ENCODE measurements around the gene RUNX2. TPM values are rescaled to one million over a fixed set of nuclear protein-coding genes. Genes with fewer than 3 reads are reported as not detected.

RUNX2 gene
- total and polyA plus RNA-seq, 9 of the 15 experiments (the other 6 are each of a cell fraction or from before 2014, with no cell fraction given): 0.29 to 1.00 (median 0.43) TPM

- no peaks in the 10 kb centered on the region for H3K4me1 ChIP-seq (replicated peaks in 1 of 2; ENCODE audit: control insufficient read depth in 2 of 2, insufficient read depth in 2 of 2, low read length in 2 of 2)
- no peak overlapping the region for H3K9ac ChIP-seq (ENCODE audit: insufficient read depth in 1 of 2, low read depth in 2 of 2, low read length in 2 of 2)
- WGBS (ENCODE audit: insufficient coverage, low coverage, missing lambda C conversion rate): 1% methylated on average over 5 of the region's 5 CpGs
- ATAC-seq (no peak), FAIRE-seq (no peak), DNase-seq (ENCODE audit: extremely low read depth in 1 of 4, low spot score in 3 of 4) (no peak)
- no peaks in the 10 kb centered on the region for H3K36me3 ChIP-seq (ENCODE audit: control insufficient read depth, insufficient read depth, low read length)
- intact Hi-C loops (cut with micrococcal nuclease): no loop called here
- H2AFZ ChIP-seq (ENCODE audit: low read depth, low read length): no peak overlapping the region
- ChIA-PET CTCF (ENCODE audit: low intra/inter-chr PET ratio) (no interaction called here), POLR2A (interaction anchor here (1.2 kb wide), 1 partner anchor 12 kb away, joined by 3 read pairs; no protein-coding TSS in a partner anchor)
- no peak overlapping the region for H3K4me2 ChIP-seq (ENCODE audit: insufficient read depth, low read length)
- peaks cover 5 to 7% of the 10 kb centered on the region in 2 experiments; a peak in 4 of 5 replicates for H3K27me3 ChIP-seq (ENCODE audit: control insufficient read depth in 2 of 2, insufficient read depth in 2 of 2, low read length in 2 of 2)
- no TSS peak for BruUV-seq (replicated peaks)
- no peak overlapping the region for H3K4me3 ChIP-seq
- no peak overlapping the region for H3K27ac ChIP-seq (ENCODE audit: extremely low read depth, low read depth, low read length)
- no peaks in the 10 kb centered on the region for H3K79me2 ChIP-seq (ENCODE audit: control insufficient read depth, insufficient read depth, low read length)
- no peaks in the 10 kb centered on the region for H3K9me3 ChIP-seq (replicated peaks; ENCODE audit: control insufficient read depth, insufficient read depth, low read depth, low read length)
- no peak for TF ChIP-seq THRAP3 (IDR thresholded peaks at IDR 0.05; ENCODE audit: borderline replicate concordance)
- TF ChIP-seq NELFE (IDR thresholded peaks at IDR 0.05; ENCODE audit: insufficient read depth, insufficient read length): no peak
- H4K20me1 ChIP-seq (replicated peaks; ENCODE audit: control insufficient read depth, insufficient read depth, low read length): no peaks in the 10 kb centered on the region
- in situ Hi-C loops (cut with MboI): no loop called here
- no peaks in the 10 kb centered on the region for H3K9me1 ChIP-seq (ENCODE audit: control insufficient read depth, insufficient read depth, low read length)
These were observed 269.3 kb downstream of the RUNX2 start for GRCh38 chr6:45597424-45597823.

- ATAC-seq (no peak), FAIRE-seq (no peak), DNase-seq (ENCODE audit: extremely low read depth in 1 of 4, low spot score in 3 of 4) (no peak)
- Histone ChIP-seq H3K4me3 (no peak overlapping the region), H4K20me1 (replicated peaks; ENCODE audit: control insufficient read depth, insufficient read depth, low read length) (no peaks in the 10 kb centered on the region), H3K27me3 (ENCODE audit: control insufficient read depth in 2 of 2, insufficient read depth in 2 of 2, low read length in 2 of 2) (peaks cover 0 to 4% of the 10 kb centered on the region in 2 experiments; a peak in 1 of 5 replicates), H3K27ac (ENCODE audit: extremely low read depth, low read depth, low read length) (no peak overlapping the region), H3K4me2 (ENCODE audit: insufficient read depth, low read length) (no peak overlapping the region), H2AFZ (ENCODE audit: low read depth, low read length) (no peak overlapping the region), H3K9ac (ENCODE audit: insufficient read depth in 1 of 2, low read depth in 2 of 2, low read length in 2 of 2) (no peak overlapping the region), H3K9me3 (replicated peaks; ENCODE audit: control insufficient read depth, insufficient read depth, low read depth, low read length) (no peaks in the 10 kb centered on the region), H3K4me1 (replicated peaks in 1 of 2; ENCODE audit: control insufficient read depth in 2 of 2, insufficient read depth in 2 of 2, low read length in 2 of 2) (no peaks in the 10 kb centered on the region), H3K79me2 (ENCODE audit: control insufficient read depth, insufficient read depth, low read length) (no peaks in the 10 kb centered on the region), H3K9me1 (ENCODE audit: control insufficient read depth, insufficient read depth, low read length) (no peaks in the 10 kb centered on the region), H3K36me3 (ENCODE audit: control insufficient read depth, insufficient read depth, low read length) (no peaks in the 10 kb centered on the region)
- in situ Hi-C loops (cut with MboI) (no loop called here), intact Hi-C loops (cut with micrococcal nuclease) (no loop called here)
- ChIA-PET CTCF (ENCODE audit: low intra/inter-chr PET ratio) (no interaction called here), POLR2A (no interaction called here)
- BruUV-seq (replicated peaks): no TSS peak
- TF ChIP-seq ZBED1 (IDR thresholded peaks at IDR 0.05) (no peak), HDAC3 (IDR thresholded peaks at IDR 0.05; ENCODE audit: borderline replicate concordance, partially characterized antibody) (no peak), GATAD2B (IDR thresholded peaks at IDR 0.05; ENCODE audit: borderline replicate concordance) (no peak), GABPB2 (CRISPR knock-in tag; conservative IDR thresholded peaks at IDR 0.05) (no peak), MYC (IDR thresholded peaks at IDR 0.05; ENCODE audit: low read depth, low read length) (no peak), MYC (CRISPR knock-in tag; IDR thresholded peaks at IDR 0.05; ENCODE audit: borderline replicate concordance, low read depth) (no peak), PML (IDR thresholded peaks at IDR 0.05; ENCODE audit: low read length) (no peak), PCBP1 (IDR thresholded peaks at IDR 0.05; ENCODE audit: low read depth, low read length, poor library complexity, severe bottlenecking) (no peak), PTTG1 (tag; IDR thresholded peaks at IDR 0.05; ENCODE audit: low read depth) (no peak)
- TF ChIP-seq, protein P1, sequence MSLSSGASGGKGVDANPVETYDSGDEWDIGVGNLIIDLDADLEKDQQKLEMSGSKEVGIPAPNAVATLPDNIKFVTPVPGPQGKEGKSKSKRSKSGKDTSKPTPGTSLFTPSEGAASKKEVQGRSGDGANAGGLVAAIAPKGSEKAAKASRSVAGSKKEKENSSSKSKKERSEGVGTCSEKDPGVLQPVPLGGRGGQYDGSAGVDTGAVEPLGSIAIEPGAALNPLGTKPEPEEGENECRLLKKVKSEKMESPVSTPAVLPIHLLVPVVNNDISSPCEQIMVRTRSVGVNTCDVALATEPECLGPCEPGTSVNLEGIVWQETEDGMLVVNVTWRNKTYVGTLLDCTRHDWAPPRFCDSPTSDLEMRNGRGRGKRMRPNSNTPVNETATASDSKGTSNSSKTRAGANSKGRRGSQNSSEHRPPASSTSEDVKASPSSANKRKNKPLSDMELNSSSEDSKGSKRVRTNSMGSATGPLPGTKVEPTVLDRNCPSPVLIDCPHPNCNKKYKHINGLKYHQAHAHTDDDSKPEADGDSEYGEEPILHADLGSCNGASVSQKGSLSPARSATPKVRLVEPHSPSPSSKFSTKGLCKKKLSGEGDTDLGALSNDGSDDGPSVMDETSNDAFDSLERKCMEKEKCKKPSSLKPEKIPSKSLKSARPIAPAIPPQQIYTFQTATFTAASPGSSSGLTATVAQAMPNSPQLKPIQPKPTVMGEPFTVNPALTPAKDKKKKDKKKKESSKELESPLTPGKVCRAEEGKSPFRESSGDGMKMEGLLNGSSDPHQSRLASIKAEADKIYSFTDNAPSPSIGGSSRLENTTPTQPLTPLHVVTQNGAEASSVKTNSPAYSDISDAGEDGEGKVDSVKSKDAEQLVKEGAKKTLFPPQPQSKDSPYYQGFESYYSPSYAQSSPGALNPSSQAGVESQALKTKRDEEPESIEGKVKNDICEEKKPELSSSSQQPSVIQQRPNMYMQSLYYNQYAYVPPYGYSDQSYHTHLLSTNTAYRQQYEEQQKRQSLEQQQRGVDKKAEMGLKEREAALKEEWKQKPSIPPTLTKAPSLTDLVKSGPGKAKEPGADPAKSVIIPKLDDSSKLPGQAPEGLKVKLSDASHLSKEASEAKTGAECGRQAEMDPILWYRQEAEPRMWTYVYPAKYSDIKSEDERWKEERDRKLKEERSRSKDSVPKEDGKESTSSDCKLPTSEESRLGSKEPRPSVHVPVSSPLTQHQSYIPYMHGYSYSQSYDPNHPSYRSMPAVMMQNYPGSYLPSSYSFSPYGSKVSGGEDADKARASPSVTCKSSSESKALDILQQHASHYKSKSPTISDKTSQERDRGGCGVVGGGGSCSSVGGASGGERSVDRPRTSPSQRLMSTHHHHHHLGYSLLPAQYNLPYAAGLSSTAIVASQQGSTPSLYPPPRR (CRISPR knock-in tag; IDR thresholded peaks at IDR 0.05; ENCODE audit: borderline replicate concordance): no peak
- TF ChIP-seq, protein P2, sequence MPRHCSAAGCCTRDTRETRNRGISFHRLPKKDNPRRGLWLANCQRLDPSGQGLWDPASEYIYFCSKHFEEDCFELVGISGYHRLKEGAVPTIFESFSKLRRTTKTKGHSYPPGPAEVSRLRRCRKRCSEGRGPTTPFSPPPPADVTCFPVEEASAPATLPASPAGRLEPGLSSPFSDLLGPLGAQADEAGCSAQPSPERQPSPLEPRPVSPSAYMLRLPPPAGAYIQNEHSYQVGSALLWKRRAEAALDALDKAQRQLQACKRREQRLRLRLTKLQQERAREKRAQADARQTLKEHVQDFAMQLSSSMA (CRISPR knock-in tag; IDR thresholded peaks at IDR 0.05): no peak
These were observed 270.9 kb downstream of the RUNX2 start for GRCh38 chr6:45599053-45599452.

Data from K562 (cell line).